GM06990 (cell line): ENCODE results near the gene THSD7B.
A peak's percentile ranks its signal among the peaks of the same experiment; 100 is the strongest.
"Not testable (repeated sequence)": the region's sequence is repeated elsewhere in the genome, so short reads cannot be mapped to it uniquely, and the experiment has no call there.

ENCODE experiments used
- DNase-seq: peaks from one replicate; pipeline ENCODE4 v3.0.0-alpha.2; 2011; ENCODE audit not compliant: insufficient read length; ENCODE audit errors: extremely low read depth
- H3K27me3 ChIP-seq: replicated peaks from 2 replicates; pipeline ENCODE4 v1.6.0; 2011; ENCODE audit warnings: low read length; ENCODE audit not compliant: control insufficient read depth, insufficient read depth
- H3K36me3 ChIP-seq: 2 replicates; pipeline ENCODE4 v1.5.1; 2011; ENCODE audit warnings: low read length; ENCODE audit not compliant: control insufficient read depth, insufficient read depth
- H3K4me3 ChIP-seq: replicated peaks from 2 replicates; pipeline ENCODE4 v1.5.1; 2011; ENCODE audit warnings: low read depth, mild to moderate bottlenecking, control low read depth, low read length
- CTCF ChIP-seq: IDR thresholded peaks from 2 replicates; pipeline ENCODE4 v1.5.1; 2011; ENCODE audit warnings: low read length, control low read depth, mild to moderate bottlenecking, inconsistent platforms; ENCODE audit not compliant: insufficient read depth, poor library complexity, severe bottlenecking

The THSD7B gene

GRCh38 chr2:137049518-137049917, 284.2 kb downstream of the THSD7B start:
- Histone ChIP-seq H3K27me3 (no peaks in the 10 kb centered on the region), H3K4me3 (no peak overlapping the region), H3K36me3 (no peaks in the 10 kb centered on the region)
- TF ChIP-seq CTCF = no peak
- no peak for DNase-seq

GRCh38 chr2:137050949-137051348, 285.6 kb downstream of the THSD7B start:
- TF ChIP-seq CTCF = peak; percentile 16
- Histone ChIP-seq H3K36me3 (no peaks in the 10 kb centered on the region), H3K27me3 (no peaks in the 10 kb centered on the region), H3K4me3 (no peak overlapping the region)
- no peak for DNase-seq

- Histone ChIP-seq H3K4me3 (no peak overlapping the region), H3K36me3 (no peaks in the 10 kb centered on the region), H3K27me3 (no peaks in the 10 kb centered on the region)
- no peak for TF ChIP-seq CTCF
- no peak for DNase-seq
Observed at GRCh38 chr2:137051778-137052398, 286.5 kb downstream of the THSD7B start.

GRCh38 chr2:137056704-137057103, 291.4 kb downstream of the THSD7B start:
- no peak overlapping the region for H3K4me3 ChIP-seq
- DNase-seq = no peak

GRCh38 chr2:137076111-137076765, 310.9 kb downstream of the THSD7B start:
- H3K27me3 ChIP-seq, H3K36me3 ChIP-seq, H3K4me3 ChIP-seq, DNase-seq: not testable (repeated sequence)

More at GRCh38 chr2:137056704-137057103, 291.4 kb downstream of the THSD7B start:
- TF ChIP-seq CTCF = no peak
- Histone ChIP-seq H3K27me3 (no peaks in the 10 kb centered on the region), H3K36me3 (no peaks in the 10 kb centered on the region)

- no peak for DNase-seq
- no peak overlapping the region for H3K4me3 ChIP-seq
- no peaks in the 10 kb centered on the region for H3K36me3 ChIP-seq
- no peaks in the 10 kb centered on the region for H3K27me3 ChIP-seq
- TF ChIP-seq CTCF = no peak
Observed at GRCh38 chr2:137091704-137092103, 326.4 kb downstream of the THSD7B start.
